HepG2 (cell line): ENCODE results near the gene RIPOR3. TPM values are rescaled to one million over a fixed set of nuclear protein-coding genes. Genes with fewer than 3 reads are reported as not detected.

Experiments
- ATAC-seq: fragments of 200-7000 bp; cut with Tn5 transposase; 3 replicates; pipeline ENCODE4 v1.9.1; 2020; ENCODE audit warnings: mild to moderate bottlenecking, moderate library complexity
- BruUV-seq: library from RNA; stranded (reverse); fragments of 400-500 nt; replicated peaks from 2 replicates; lab custom pipeline; 2021; lab: Mats Ljungman, UMichigan
- CTCF ChIA-PET: fragments of 300-600 bp; formaldehyde crosslinking; extraction: SDS; loops from one replicate; lab custom pipeline; 2021; ENCODE audit warnings: low total read pairs, inconsistent platforms, low intra/inter-chr PET ratio; lab: Yijun Ruan, JAX
- POLR2A ChIA-PET: fragments of 350-600 bp; sonication (Branson Sonifier 250); formaldehyde crosslinking; loops from one replicate; lab custom pipeline; 2020; ENCODE audit warnings: antibody characterized with exemption, inconsistent platforms; lab: Yijun Ruan, JAX
- DNase-seq: peaks from one replicate; pipeline ENCODE4 v3.0.0-alpha.2; 2015; ENCODE audit warnings: low spot score
- FAIRE-seq: peaks from 3 replicates; lab custom pipeline; 2011; peaks lifted over from hg19 to GRCh38; lab: Jason Lieb, UNC
- H2AFZ ChIP-seq: one replicate; pipeline ENCODE4 v1.6.1; 2011; ENCODE audit warnings: low read length, inconsistent platforms
- H3K27ac ChIP-seq: fragments of 300-600 bp; 3 replicates; pipeline ENCODE4 v1.8.0; 2011; ENCODE audit warnings: mixed run types, mild to moderate bottlenecking, mixed read lengths, low read length, inconsistent platforms; ENCODE audit not compliant: insufficient read depth; ENCODE audit errors: extremely low read length
- H3K27me3 ChIP-seq, 2 experiments: fragments of 200-600 bp in 1 of 2; 2 replicates in 1 of 2; 3 replicates in 1 of 2; pipeline versions ENCODE4 v1.6.0 to v1.8.0; 2011; ENCODE audit warnings: low read length in 2 of 2, mild to moderate bottlenecking in 2 of 2, moderate library complexity in 2 of 2, inconsistent platforms in 1 of 2; ENCODE audit not compliant: insufficient read depth in 2 of 2, control insufficient read depth in 1 of 2
- H3K36me3 ChIP-seq, 2 experiments: fragments of 200-600 bp in 1 of 2; replicated peaks in 1 of 2; 2 replicates in 1 of 2; 3 replicates in 1 of 2; pipeline versions ENCODE4 v1.5.1 to v1.8.0; 2011; ENCODE audit warnings: low read length in 2 of 2, inconsistent platforms in 1 of 2; ENCODE audit not compliant: insufficient read depth in 2 of 2, control insufficient read depth in 1 of 2
- H3K4me1 ChIP-seq: 2 replicates; pipeline ENCODE4 v1.5.1; 2012; ENCODE audit warnings: low read length, inconsistent platforms; ENCODE audit not compliant: insufficient read depth
- H3K4me2 ChIP-seq: 2 replicates; pipeline ENCODE4 v1.6.0; 2011; ENCODE audit warnings: low read depth, low read length, inconsistent platforms
- H3K4me3 ChIP-seq, 3 experiments: fragments of 200-600 bp in 1 of 3; sonication (generic), shearing (Covaris generic) in 1 of 3; replicated peaks in 1 of 3; 2 replicates each; pipeline ENCODE4 v1.5.1; 2011 to 2016; ENCODE audit warnings: low read length in 3 of 3, inconsistent platforms in 2 of 3, low read depth in 2 of 3, mild to moderate bottlenecking in 2 of 3, control low read depth in 1 of 3, mixed read lengths in 1 of 3; ENCODE audit not compliant: insufficient read depth in 1 of 3
- H3K79me2 ChIP-seq: one replicate; pipeline ENCODE4 v1.6.1; 2011; ENCODE audit warnings: low read length, inconsistent platforms; ENCODE audit not compliant: insufficient read depth
- H3K9ac ChIP-seq: 2 replicates; pipeline ENCODE4 v1.6.0; 2011; ENCODE audit warnings: mild to moderate bottlenecking, low read depth, low read length, inconsistent platforms; ENCODE audit not compliant: insufficient read depth
- H3K9me3 ChIP-seq: 2 replicates; pipeline ENCODE4 v1.5.1; 2012; ENCODE audit warnings: mild to moderate bottlenecking, low read length
- H4K20me1 ChIP-seq: 2 replicates; pipeline ENCODE4 v1.6.0; 2011; ENCODE audit warnings: inconsistent platforms, mild to moderate bottlenecking, low read length, moderate library complexity; ENCODE audit not compliant: insufficient read depth
- ELK4 ChIP-seq: sonication (generic); formaldehyde crosslinking; IDR thresholded peaks from 2 replicates; pipeline ENCODE4 v1.9.0; 2021; ENCODE audit warnings: missing genetic modification reagents, borderline replicate concordance
- ERF ChIP-seq: IDR thresholded peaks from 2 replicates; pipeline ENCODE4 v1.6.1; 2018; ENCODE audit warnings: missing biosample characterization, missing genetic modification reagents
- HMG20B ChIP-seq: conservative IDR thresholded peaks from 2 replicates; pipeline ENCODE4 v1.6.1; 2016; ENCODE audit warnings: missing genetic modification reagents, missing compliant biosample characterization
- HMGA1 ChIP-seq: sonication (generic); formaldehyde crosslinking; conservative IDR thresholded peaks from 2 replicates; pipeline ENCODE4 v1.4.0; 2020; ENCODE audit warnings: missing genetic modification reagents
- TGIF2 ChIP-seq: IDR thresholded peaks from 2 replicates; pipeline ENCODE4 v1.6.1; 2016; ENCODE audit warnings: control low read depth, missing compliant biosample characterization
- U2AF1 ChIP-seq: fragments of 200-400 bp; formaldehyde crosslinking; optimal IDR thresholded peaks from 2 replicates; pipeline ENCODE3; 2017; ENCODE audit warnings: mild to moderate bottlenecking, low read depth, low read length
- ZBTB20 ChIP-seq: sonication (generic); formaldehyde crosslinking; IDR thresholded peaks from 2 replicates; pipeline ENCODE4 v1.8.1; 2023; ENCODE audit warnings: missing genetic modification reagents, low read depth, mild to moderate bottlenecking, borderline replicate concordance
- ZBTB21 ChIP-seq: sonication (generic); formaldehyde crosslinking; IDR thresholded peaks from 2 replicates; pipeline ENCODE4 v1.4.0; 2020; ENCODE audit warnings: missing genetic modification reagents
- ZBTB7A ChIP-seq: sonication (generic); formaldehyde crosslinking; IDR thresholded peaks from 2 replicates; pipeline ENCODE4 v1.8.0; 2022; ENCODE audit warnings: mild to moderate bottlenecking, missing genetic modification reagents
- ZKSCAN8 ChIP-seq: IDR thresholded peaks from 2 replicates; pipeline ENCODE4 v1.6.1; 2016; ENCODE audit warnings: borderline replicate concordance, missing genetic modification reagents, missing compliant biosample characterization
- ZNF18 ChIP-seq: sonication (generic); formaldehyde crosslinking; IDR thresholded peaks from 2 replicates; pipeline ENCODE4 v1.8.0; 2022; ENCODE audit warnings: mild to moderate bottlenecking, missing genetic modification reagents; ENCODE audit not compliant: insufficient replicate concordance
- ZNF207 ChIP-seq: fragments of 450-650 bp; IDR thresholded peaks from 2 replicates; pipeline ENCODE4 v1.6.1; 2016; ENCODE audit warnings: antibody characterized with exemption, borderline replicate concordance
- ZNF576 ChIP-seq: sonication (generic); formaldehyde crosslinking; IDR thresholded peaks from 2 replicates; pipeline ENCODE4 v1.4.0; 2020; ENCODE audit warnings: mild to moderate bottlenecking, missing genetic modification reagents
- ZSCAN12 ChIP-seq: sonication (generic); formaldehyde crosslinking; IDR thresholded peaks from 2 replicates; pipeline ENCODE4 v1.9.0; 2021; ENCODE audit warnings: mild to moderate bottlenecking, missing genetic modification reagents
- WGBS: methylation state at CpG from one replicate; pipeline ENCODE4 v1.1.6; 2017; ENCODE audit warnings: low lambda C conversion rate; 5-methylcytosine and 5-hydroxymethylcytosine counted together
- in situ Hi-C: cut with HindIII; loops from 2 replicates; pipeline ENCODE4 v1.10.0; 2017; ENCODE audit warnings: low pct_unique_long_range_greater_than_20kb; ENCODE audit not compliant: extremely low pct_ligation_motif_present
- intact Hi-C: fragments of 100-400 bp; cut with micrococcal nuclease; formaldehyde crosslinking; loops from one replicate; pipeline ENCODE4 v1.10.0; 2022; ENCODE audit not compliant: unreplicated experiment
- polyA plus RNA-seq, 8 experiments: library from polyadenylated mRNA; depleted of rRNA in 3 of 8; stranded (reverse) in 7 of 8; unstranded in 1 of 8; fragments of >200 nt; fragmentation: Illumina TruSeq in 4 of 8; extraction: Trizol in 4 of 8; gene quantifications; 2 replicates each; pipeline versions ENCODE4 v1.2.1 to v1.2.3, GENCODE V29; 2011 to 2016; ENCODE audit warnings: low read depth in 4 of 8, missing spikeins in 1 of 8, mixed read lengths in 1 of 8; ENCODE audit not compliant: insufficient read depth in 1 of 8
- total RNA-seq, 5 experiments: library from RNA; depleted of rRNA; stranded (reverse); fragments of >200 nt; fragmentation: Illumina TruSeq; extraction: Trizol; gene quantifications; 2 replicates each; pipeline ENCODE4 v1.2.3, GENCODE V29; 2016; ENCODE audit warnings: low read depth in 1 of 5

Gene RIPOR3
- total and polyA plus RNA-seq, 2 of the 13 experiments (the other 11 are each of a cell fraction or from before 2014, with no cell fraction given) = 0.18 TPM; not detected in 1

DNA sequence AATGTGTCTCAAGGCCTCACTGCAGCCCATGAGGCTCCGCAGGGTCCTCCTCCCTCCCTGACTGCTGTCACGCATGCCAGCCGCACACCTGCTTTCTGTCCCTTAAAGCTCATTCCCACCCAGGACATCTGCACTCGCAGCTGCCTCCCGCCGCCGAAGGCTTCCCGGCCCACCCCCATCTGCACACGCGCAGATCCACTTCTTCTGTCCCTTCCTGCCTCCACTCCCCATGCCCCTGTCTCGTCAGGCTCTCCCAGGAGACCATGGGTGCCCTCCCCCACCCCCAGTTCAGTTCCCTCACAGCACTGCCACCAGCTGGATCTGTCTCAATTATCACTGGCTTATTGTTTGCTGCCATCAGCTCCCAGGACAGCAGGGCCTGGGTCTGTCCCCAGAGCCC is 63.0 kb downstream of the RIPOR3 start (continued):
- TF ChIP-seq ZNF18 (CRISPR knock-in tag) (no peak), U2AF1 (no peak), ZNF207 (no peak), ZSCAN12 (CRISPR knock-in tag) (no peak), ZBTB20 (CRISPR knock-in tag) (0 out of 2 replicates have a peak, but pooled peaks have one; percentile 37), ELK4 (no peak), ZBTB21 (no peak), ZNF576 (CRISPR knock-in tag) (no peak)

GRCh38 chr20:50627747-50628146 is 63.6 kb downstream of the RIPOR3 start:
- CTCF ChIA-PET = no interaction called here
- H3K9ac ChIP-seq = no peak overlapping the region
- no peaks in the 10 kb centered on the region for H3K9me3 ChIP-seq
- DNase-seq (no peak), FAIRE-seq (no peak), ATAC-seq (no peak)
- no peak overlapping the region for H3K4me3 ChIP-seq
- POLR2A ChIA-PET = no interaction called here
- no peaks in the 10 kb centered on the region for H4K20me1 ChIP-seq
- no TSS peak for BruUV-seq
- H3K4me2 ChIP-seq = peak overlapping the region; percentile 40; the same call in 1 of the 2 replicates
- no peaks in the 10 kb centered on the region for H3K79me2 ChIP-seq
- H3K4me1 ChIP-seq = peaks cover 50% of the 10 kb centered on the region
- H3K36me3 ChIP-seq = no peaks in the 10 kb centered on the region
- in situ Hi-C loops = loop anchor here (25.0 kb wide), 1 partner anchor 110 kb away; the partner anchor contains the start of gene PARD6B
- 58% methylated on average over 9 of the region's 9 CpGs for WGBS
- H3K27ac ChIP-seq = no peak overlapping the region
- H2AFZ ChIP-seq = no peak overlapping the region
- intact Hi-C loops = no loop called here
- TF ChIP-seq HMG20B (CRISPR knock-in tag) (no peak), TGIF2 (CRISPR knock-in tag) (no peak), ZBTB7A (CRISPR knock-in tag) (0 out of 2 replicates have a peak, but pooled peaks have one; percentile 53), HMGA1 (no peak), ERF (CRISPR knock-in tag) (no peak), ZKSCAN8 (CRISPR knock-in tag) (0 out of 2 replicates have a peak, but pooled peaks have one; percentile 81)
- H3K27me3 ChIP-seq = peaks cover 12 to 50% of the 10 kb centered on the region in 2 experiments
